Psoas muscle (tissue), 8 donors: ENCODE measurements around the gene SLIT3. TPM values are rescaled to one million over a fixed set of nuclear protein-coding genes. Genes with fewer than 3 reads are reported as not detected.

Experiments used
- ATAC-seq, 4 donors: fragments of 200-7000 bp; cut with Tn5 transposase; one replicate each; pipeline ENCODE4 v1.9.1; 2020; ENCODE audit warnings: moderate library complexity in 3 of 4, mild to moderate bottlenecking in 2 of 4
- DNase-seq, 2 donors: peaks; one replicate each; pipeline ENCODE4 v3.0.0-alpha.2; 2020
- H3K27ac ChIP-seq: fragments of 200-600 bp; one replicate; pipeline ENCODE4 v1.8.0; 2022
- H3K27me3 ChIP-seq, 3 donors: fragments of 200-600 bp in 1 of 3; one replicate each; pipeline versions ENCODE4 v1.6.1 to v1.8.0; 2013 to 2022; ENCODE audit warnings: low read length in 2 of 3, mild to moderate bottlenecking in 2 of 3, moderate library complexity in 1 of 3; ENCODE audit not compliant: insufficient read depth in 3 of 3
- H3K36me3 ChIP-seq, 2 donors: fragments of 200-600 bp in 1 of 2; one replicate each; pipeline versions ENCODE4 v1.6.1 to v1.8.0; 2013 to 2022; ENCODE audit warnings: low read depth in 1 of 2, mild to moderate bottlenecking in 1 of 2, moderate library complexity in 1 of 2; ENCODE audit not compliant: insufficient read depth in 1 of 2
- H3K4me1 ChIP-seq: fragments of 200-600 bp; one replicate; pipeline ENCODE4 v1.8.0; 2022
- H3K4me3 ChIP-seq: fragments of 200-600 bp; one replicate; pipeline ENCODE4 v1.8.0; 2022; ENCODE audit warnings: mild to moderate bottlenecking
- H3K9me3 ChIP-seq: fragments of 200-600 bp; one replicate; pipeline ENCODE4 v1.8.0; 2022
- CTCF ChIP-seq: fragments of 200-600 bp; IDR thresholded peaks from one replicate; pipeline ENCODE4 v1.8.0; 2022; ENCODE audit warnings: antibody characterized with exemption
- WGBS, 3 donors: extraction: QIAGEN DNeasy Blood & Tissue Kit; methylation state at CpG; one replicate each; pipeline versions ENCODE4 v1.1.6 to v1.1.7; 2013; 5-methylcytosine and 5-hydroxymethylcytosine counted together
- intact Hi-C, 2 donors: fragments of 100-400 bp; cut with DNase I; formaldehyde crosslinking; loops; one replicate each; pipeline versions ENCODE4 v1.11.0 to v1.14.2; 2022
- polyA plus RNA-seq, 3 donors: library from polyadenylated mRNA; stranded (reverse); fragments of 200-250 nt; gene quantifications; one replicate each; pipeline ENCODE4 v1.2.3, GENCODE V29; 2013
- total RNA-seq, 4 donors: library from RNA; stranded (reverse); fragmentation: NEBNext Ultra II Directional in 2 of 4; extraction: Animal tissue kit (Norgen Biotek cat#: 25700) in 2 of 4; gene quantifications; one replicate each; pipeline versions ENCODE4 v1.2.1 to v1.2.4, GENCODE V29; 2021 to 2023
- donor health status: healthy with polysubstance abuse.
- donor health status: DM: no; HTN: no; CAD: no; lungs with moderate emphysema.
- donor health status: Bipolar disorder and iron deficiency.
- donor health status: healthy.
- donor health status: DM: yes; HTN: yes; CAD: no.
- donor health status: DM: no; HTN: no; CAD: no.
- donor health status: DM: no; HTN: no; CAD: no.
- donor health status: DM: yes; HTN: yes; CAD: no.

SLIT3 gene
- total and polyA plus RNA-seq, 7 donors = 0.81 to 5.9 (median 2.1) TPM

GRCh38 chr5:169280286-169280685, 20.7 kb downstream of the SLIT3 start:
- Histone ChIP-seq H3K36me3 (no peaks in the 10 kb centered on the region), H3K4me3 (no peak overlapping the region), H3K4me1 (no peaks in the 10 kb centered on the region), H3K9me3 (no peaks in the 10 kb centered on the region), H3K27me3 (no peaks in the 10 kb centered on the region), H3K27ac (no peak overlapping the region)
- DNase-seq = no peak
- TF ChIP-seq CTCF = no peak
- 10 to 17% (median 13%) methylated on average over 4 of the region's 4 CpGs for WGBS, 3 donors
- ATAC-seq = no peak
- intact Hi-C loops = no loop called here

- no peak for TF ChIP-seq CTCF
- Histone ChIP-seq H3K4me3 (no peak overlapping the region), H3K9me3 (no peaks in the 10 kb centered on the region), H3K36me3 (no peaks in the 10 kb centered on the region), H3K27ac (no peak overlapping the region), H3K4me1 (no peaks in the 10 kb centered on the region), H3K27me3 (no peaks in the 10 kb centered on the region)
- intact Hi-C loops = no loop called here
- ATAC-seq = no peak
- no peak for DNase-seq
- 94 to 96% (median 96%) methylated on average over 2 of the region's 2 CpGs for WGBS, 3 donors
Measured at GRCh38 chr5:169279125-169279524, 21.8 kb downstream of the SLIT3 start.

GRCh38 chr5:169273881-169274280, 27.1 kb downstream of the SLIT3 start:
- intact Hi-C loops = no loop called here
- H3K9me3 ChIP-seq = no peaks in the 10 kb centered on the region
- 86 to 91% (median 91%) methylated on average over 2 of the region's 2 CpGs for WGBS, 3 donors
- no peaks in the 10 kb centered on the region for H3K4me1 ChIP-seq
- no peak for TF ChIP-seq CTCF
- H3K27me3 ChIP-seq = no peaks in the 10 kb centered on the region
- ATAC-seq (no peak), DNase-seq (no peak)
- no peak overlapping the region for H3K4me3 ChIP-seq
- no peak overlapping the region for H3K27ac ChIP-seq
- H3K36me3 ChIP-seq = no peaks in the 10 kb centered on the region

GRCh38 chr5:169273451-169273850, 27.5 kb downstream of the SLIT3 start:
- WGBS, 3 donors = 86 to 96% (median 88%) methylated on average over 1 of the region's 1 CpG
- Histone ChIP-seq H3K9me3 (no peaks in the 10 kb centered on the region), H3K36me3 (no peaks in the 10 kb centered on the region), H3K27me3 (no peaks in the 10 kb centered on the region), H3K27ac (no peak overlapping the region), H3K4me1 (no peaks in the 10 kb centered on the region), H3K4me3 (no peak overlapping the region)
- DNase-seq (no peak), ATAC-seq (no peak)
- intact Hi-C loops = no loop called here
- no peak for TF ChIP-seq CTCF

GRCh38 chr5:169272731-169273427, 28.1 kb downstream of the SLIT3 start:
- TF ChIP-seq CTCF = no peak
- no peaks in the 10 kb centered on the region for H3K4me1 ChIP-seq
- no peak overlapping the region for H3K4me3 ChIP-seq
- intact Hi-C loops = no loop called here
- H3K27me3 ChIP-seq = no peaks in the 10 kb centered on the region
- 42 to 59% (median 43%) methylated on average over 12 of the region's 12 CpGs for WGBS, 3 donors
- DNase-seq (no peak), ATAC-seq (no peak)
- no peaks in the 10 kb centered on the region for H3K9me3 ChIP-seq
- H3K36me3 ChIP-seq = no peaks in the 10 kb centered on the region
- no peak overlapping the region for H3K27ac ChIP-seq
